ENCODE measurements around the gene SLC35A1. TPM values are rescaled to one million over a fixed set of nuclear protein-coding genes. Genes with fewer than 3 reads are reported as not detected.

SLC35A1 gene, protein sequence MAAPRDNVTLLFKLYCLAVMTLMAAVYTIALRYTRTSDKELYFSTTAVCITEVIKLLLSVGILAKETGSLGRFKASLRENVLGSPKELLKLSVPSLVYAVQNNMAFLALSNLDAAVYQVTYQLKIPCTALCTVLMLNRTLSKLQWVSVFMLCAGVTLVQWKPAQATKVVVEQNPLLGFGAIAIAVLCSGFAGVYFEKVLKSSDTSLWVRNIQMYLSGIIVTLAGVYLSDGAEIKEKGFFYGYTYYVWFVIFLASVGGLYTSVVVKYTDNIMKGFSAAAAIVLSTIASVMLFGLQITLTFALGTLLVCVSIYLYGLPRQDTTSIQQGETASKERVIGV
- total RNA-seq = 10 to 100 TPM; 19.1 to 25.9 (median 24.2) TPM

DNA sequence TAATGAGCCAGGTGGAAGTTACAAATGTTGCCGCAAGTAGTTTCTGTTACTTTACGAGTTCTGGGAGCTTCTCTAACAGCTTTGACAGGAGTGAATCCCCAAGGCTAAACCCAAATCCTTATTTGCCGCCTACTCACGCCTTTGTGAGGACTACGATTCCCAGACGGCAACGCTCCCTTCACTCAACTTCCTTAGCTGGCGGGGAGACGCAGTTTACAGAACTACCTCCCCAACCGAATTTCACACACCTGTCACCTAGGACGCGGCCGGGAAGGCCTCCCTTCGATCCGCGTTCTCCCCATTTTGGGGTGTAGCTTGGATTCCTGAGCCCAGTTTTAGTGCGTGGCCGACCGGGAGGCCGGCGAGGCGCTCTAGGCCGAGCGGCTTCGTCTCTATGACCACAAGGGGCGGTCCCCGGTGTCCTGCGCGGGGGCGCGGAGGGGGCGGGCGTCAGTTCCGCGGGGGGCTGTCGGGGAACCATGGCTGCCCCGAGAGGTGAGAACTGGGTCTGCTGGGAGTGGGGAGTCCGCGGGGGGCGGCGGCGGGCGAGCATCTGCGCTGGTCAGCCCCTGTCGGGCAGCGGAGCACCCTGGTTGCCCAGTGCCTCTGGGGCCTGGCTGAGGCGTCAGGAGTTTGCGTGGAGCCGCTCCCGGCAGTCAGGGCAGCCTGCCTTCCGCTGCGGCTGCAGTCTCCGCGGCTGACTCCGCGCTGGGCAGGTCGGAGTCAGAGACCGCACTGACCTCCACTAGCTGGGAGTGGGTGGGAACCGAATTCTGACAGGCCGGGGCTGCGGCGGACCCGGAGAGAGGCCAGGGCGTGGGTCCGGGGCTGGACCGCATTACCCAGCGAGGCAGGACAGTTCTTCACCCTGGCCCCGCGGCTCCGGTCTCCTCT, at the start of gene SLC35A1:
SLC35A1 (plus strand) TSS at position 450 of the 894 bp plus-strand sequence; CDS start at position 480, 30 bp downstream.
- Histone ChIP-seq H3K27ac (peak within 1 kb of the TSS; percentile 92), H3K27me3 (no peaks in the 10 kb centered on the region), H3K36me3 (no peaks in the 10 kb centered on the region), H3K4me1 (peaks cover 9% of the 10 kb centered on the region), H3K4me3 (peak within 1 kb of the TSS; percentile 60), H3K9me3 (no peaks in the 10 kb centered on the region)
- under 1% methylated on average over 21 of the region's 70 CpGs for WGBS
- TF ChIP-seq CTCF (IDR thresholded peaks at IDR 0.05) = peak in 1 of 2 donors; percentile 23
- peak in 1 of 3 donors; percentile 30 for TF ChIP-seq POLR2AphosphoS5 (IDR thresholded peaks at IDR 0.05)
- no peak for TF ChIP-seq POLR2A (IDR thresholded peaks at IDR 0.05)
- peak; percentile 91 to 93 for DNase-seq (ENCODE audit: low spot score in 2 of 2)

DNA sequence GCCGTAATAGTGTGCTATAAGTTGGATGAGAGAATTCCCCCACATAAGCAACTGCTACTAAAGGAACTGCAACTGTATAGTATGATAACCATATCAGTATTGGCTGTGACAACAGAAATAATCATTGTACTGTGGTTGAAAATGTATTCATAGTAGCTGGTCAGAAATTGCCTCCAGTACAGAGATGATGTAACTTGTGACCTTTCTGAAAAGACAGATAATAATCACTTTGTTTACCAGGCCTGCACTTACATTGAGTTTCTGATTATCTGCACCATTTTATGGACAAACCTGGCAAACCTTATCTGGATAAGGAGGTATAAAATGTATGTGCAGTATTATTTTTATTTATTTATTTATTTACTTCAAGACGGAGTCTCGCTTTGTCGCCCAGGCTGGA, 46.0 kb upstream of the SLC35A1 start:
- no peaks in the 10 kb centered on the region for H3K27me3 ChIP-seq
- H3K4me3 ChIP-seq = no peak overlapping the region
- no peaks in the 10 kb centered on the region for H3K4me1 ChIP-seq
- 94% methylated on average over 4 of the region's 4 CpGs for WGBS
- TF ChIP-seq POLR2AphosphoS5 (IDR thresholded peaks at IDR 0.05) (no peak), EP300 (IDR thresholded peaks at IDR 0.05) (no peak), POLR2A (IDR thresholded peaks at IDR 0.05) (no peak), CTCF (IDR thresholded peaks at IDR 0.05) (no peak)
- H3K36me3 ChIP-seq = no peaks in the 10 kb centered on the region
- H3K27ac ChIP-seq = no peak overlapping the region
- no peaks in the 10 kb centered on the region for H3K9me3 ChIP-seq
- no peak for DNase-seq (ENCODE audit: low spot score in 2 of 2)

- H3K27ac ChIP-seq = no peak overlapping the region
- no peaks in the 10 kb centered on the region for H3K27me3 ChIP-seq
- DNase-seq (ENCODE audit: low spot score in 2 of 2) = no peak
- H3K4me3 ChIP-seq = no peak overlapping the region
- 77% methylated on average over 3 of the region's 3 CpGs for WGBS
- no peaks in the 10 kb centered on the region for H3K4me1 ChIP-seq
- H3K9me3 ChIP-seq = no peaks in the 10 kb centered on the region
- TF ChIP-seq POLR2A (IDR thresholded peaks at IDR 0.05) = no peak
- H3K36me3 ChIP-seq = no peaks in the 10 kb centered on the region
These were observed 42.3 kb upstream of the SLC35A1 start for GRCh38 chr6:87430499-87430898.

DNA sequence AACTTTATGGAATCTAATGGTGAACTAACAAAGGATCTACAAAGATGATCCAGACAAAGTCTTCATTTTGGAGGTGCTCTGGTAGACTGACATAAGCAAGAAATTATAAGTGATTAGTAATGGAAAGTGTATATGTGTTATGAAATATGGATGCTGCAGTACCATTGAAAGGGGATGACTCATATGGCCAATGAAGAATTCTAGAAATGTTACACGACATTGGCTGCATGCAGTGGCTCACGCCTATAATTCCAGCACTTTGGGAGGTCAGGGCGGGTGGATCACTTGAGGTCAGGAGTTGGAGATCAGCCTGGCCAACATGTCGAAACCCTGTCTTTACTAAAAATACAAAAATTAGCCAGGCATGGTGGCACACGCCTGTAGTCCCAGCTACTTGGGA, 41.5 kb upstream of the SLC35A1 start:
- no peaks in the 10 kb centered on the region for H3K9me3 ChIP-seq
- no peaks in the 10 kb centered on the region for H3K27me3 ChIP-seq
- WGBS = 79% methylated on average over 5 of the region's 5 CpGs
- no peak overlapping the region for H3K4me3 ChIP-seq
- no peak for DNase-seq (ENCODE audit: low spot score in 2 of 2)
- H3K27ac ChIP-seq = no peak overlapping the region
- no peaks in the 10 kb centered on the region for H3K36me3 ChIP-seq
- TF ChIP-seq EP300 (IDR thresholded peaks at IDR 0.05) (no peak), CTCF (IDR thresholded peaks at IDR 0.05) (no peak), POLR2AphosphoS5 (IDR thresholded peaks at IDR 0.05) (no peak), POLR2A (IDR thresholded peaks at IDR 0.05) (no peak)
- H3K4me1 ChIP-seq = no peaks in the 10 kb centered on the region

GRCh38 chr6:87436435-87436834, 36.3 kb upstream of the SLC35A1 start:
- no peaks in the 10 kb centered on the region for H3K36me3 ChIP-seq
- no peaks in the 10 kb centered on the region for H3K9me3 ChIP-seq
- no peak overlapping the region for H3K4me3 ChIP-seq
- no peak overlapping the region for H3K27ac ChIP-seq
- no peaks in the 10 kb centered on the region for H3K27me3 ChIP-seq
- WGBS = 11% methylated on average over 4 of the region's 4 CpGs
- no peak for DNase-seq (ENCODE audit: low spot score in 2 of 2)
- TF ChIP-seq CTCF (IDR thresholded peaks at IDR 0.05) = no peak
- TF ChIP-seq POLR2AphosphoS5 (IDR thresholded peaks at IDR 0.05) = no peak
- TF ChIP-seq EP300 (IDR thresholded peaks at IDR 0.05) = no peak
- TF ChIP-seq POLR2A (IDR thresholded peaks at IDR 0.05) = no peak
- H3K4me1 ChIP-seq = no peaks in the 10 kb centered on the region
